ENCODE results near the gene DPP9. TPM values are rescaled to one million over a fixed set of nuclear protein-coding genes. Genes with fewer than 3 reads are reported as not detected.
A peak's percentile ranks its signal among the peaks of the same experiment; 100 is the strongest.

The DPP9 gene
- total RNA-seq, 6 experiments from 2014 or later = 47.3 to 118 (median 54.5) TPM

- TF ChIP-seq, protein P1, sequence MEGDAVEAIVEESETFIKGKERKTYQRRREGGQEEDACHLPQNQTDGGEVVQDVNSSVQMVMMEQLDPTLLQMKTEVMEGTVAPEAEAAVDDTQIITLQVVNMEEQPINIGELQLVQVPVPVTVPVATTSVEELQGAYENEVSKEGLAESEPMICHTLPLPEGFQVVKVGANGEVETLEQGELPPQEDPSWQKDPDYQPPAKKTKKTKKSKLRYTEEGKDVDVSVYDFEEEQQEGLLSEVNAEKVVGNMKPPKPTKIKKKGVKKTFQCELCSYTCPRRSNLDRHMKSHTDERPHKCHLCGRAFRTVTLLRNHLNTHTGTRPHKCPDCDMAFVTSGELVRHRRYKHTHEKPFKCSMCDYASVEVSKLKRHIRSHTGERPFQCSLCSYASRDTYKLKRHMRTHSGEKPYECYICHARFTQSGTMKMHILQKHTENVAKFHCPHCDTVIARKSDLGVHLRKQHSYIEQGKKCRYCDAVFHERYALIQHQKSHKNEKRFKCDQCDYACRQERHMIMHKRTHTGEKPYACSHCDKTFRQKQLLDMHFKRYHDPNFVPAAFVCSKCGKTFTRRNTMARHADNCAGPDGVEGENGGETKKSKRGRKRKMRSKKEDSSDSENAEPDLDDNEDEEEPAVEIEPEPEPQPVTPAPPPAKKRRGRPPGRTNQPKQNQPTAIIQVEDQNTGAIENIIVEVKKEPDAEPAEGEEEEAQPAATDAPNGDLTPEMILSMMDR (IDR thresholded peaks at IDR 0.05) = no peak
- no peak for TF ChIP-seq POLR2A (IDR thresholded peaks at IDR 0.05)
- Histone ChIP-seq H3K27ac (no peak overlapping the region), H3K9me3 (no peaks in the 10 kb centered on the region), H3K27me3 (no peaks in the 10 kb centered on the region), H3K4me3 (no peak overlapping the region), H3K36me3 (no peaks in the 10 kb centered on the region), H3K4me1 (no peaks in the 10 kb centered on the region)
- intact Hi-C loops (cut with DNase I) = loop anchor here (5.0 kb wide), 2 partner anchors 44 to 49 kb away; no protein-coding TSS in a partner anchor
- WGBS (ENCODE audit: insufficient coverage, low coverage, low lambda C conversion rate, missing lambda C conversion rate) = 3% methylated on average over 4 of the region's 11 CpGs
- no peak for ATAC-seq
- DNase-seq = no peak
Measured at GRCh38 chr19:4737955-4738600, 14.4 kb upstream of the DPP9 start.

- WGBS (ENCODE audit: insufficient coverage, low coverage, low lambda C conversion rate, missing lambda C conversion rate) = 27% methylated on average over 1 of the region's 1 CpG
- Histone ChIP-seq H3K27me3 (no peaks in the 10 kb centered on the region), H3K27ac (no peak overlapping the region), H3K4me1 (peaks cover 0 to 1% (median 0%) of the 10 kb centered on the region in 4 donors), H3K9me3 (no peaks in the 10 kb centered on the region), H3K4me3 (no peak overlapping the region), H3K36me3 (no peaks in the 10 kb centered on the region)
- TF ChIP-seq, protein P1 (IDR thresholded peaks at IDR 0.05) = no peak
- TF ChIP-seq POLR2A (IDR thresholded peaks at IDR 0.05) = no peak
- no peak for ATAC-seq
- no peak for DNase-seq
- intact Hi-C loops (cut with DNase I) = no loop called here
Measured at GRCh38 chr19:4733755-4734345, 10.2 kb upstream of the DPP9 start.

DNA sequence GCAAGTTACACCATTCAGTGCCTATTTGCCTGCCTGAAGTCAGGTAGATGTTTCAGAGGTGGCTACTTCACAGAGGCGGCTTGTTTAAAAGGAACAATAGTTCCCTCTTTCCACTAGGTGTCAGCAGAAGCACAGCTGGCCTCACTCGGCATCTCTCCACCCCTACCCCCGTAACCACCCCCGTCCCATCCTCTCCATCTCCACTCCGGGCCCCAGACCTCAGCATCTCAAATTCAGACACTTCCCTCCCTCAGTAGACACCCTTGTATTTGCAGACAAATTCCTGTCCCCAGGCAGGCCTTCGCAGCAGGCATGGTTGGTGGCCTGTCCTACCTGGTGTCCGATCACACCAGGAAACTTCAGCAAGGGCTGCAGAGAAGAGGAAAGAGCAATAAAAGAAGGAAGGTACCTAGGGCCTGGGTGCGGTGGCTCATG, 9.1 kb upstream of the DPP9 start:
- Histone ChIP-seq H3K4me3 (no peak overlapping the region), H3K4me1 (peaks cover 0 to 1% (median 0%) of the 10 kb centered on the region in 4 donors), H3K27me3 (no peaks in the 10 kb centered on the region), H3K36me3 (no peaks in the 10 kb centered on the region), H3K9me3 (no peaks in the 10 kb centered on the region), H3K27ac (no peak overlapping the region)
- TF ChIP-seq POLR2A (IDR thresholded peaks at IDR 0.05) = no peak
- TF ChIP-seq, protein P1 (IDR thresholded peaks at IDR 0.05) = peak; percentile 67 to 75 (median 70)
- intact Hi-C loops (cut with DNase I) = no loop called here
- DNase-seq = no peak
- 15% methylated on average over 8 of the region's 8 CpGs for WGBS (ENCODE audit: insufficient coverage, low coverage, low lambda C conversion rate, missing lambda C conversion rate)
- ATAC-seq = peak; percentile 90 to 92 (median 91)

DNA sequence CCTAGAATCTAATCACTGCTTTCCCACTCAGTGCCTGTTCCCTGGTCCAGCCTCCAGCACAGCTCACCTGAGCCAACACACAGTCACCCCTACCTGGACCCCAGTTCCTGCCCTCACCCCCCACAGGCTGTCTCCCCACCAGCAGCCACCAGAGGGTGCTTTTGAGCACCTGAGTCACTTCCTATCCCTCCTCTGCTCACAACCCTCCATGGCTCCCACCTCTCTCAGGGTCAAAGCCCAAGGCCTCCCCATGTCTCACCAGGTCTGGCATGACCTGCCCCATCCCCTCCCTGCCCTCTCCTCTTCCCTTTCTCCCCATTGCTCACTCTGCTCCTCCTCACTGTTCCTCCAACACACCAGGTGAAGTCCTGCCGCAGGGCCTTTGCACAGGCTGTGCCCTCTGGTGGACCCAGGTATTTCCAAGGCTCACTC, 7.1 kb upstream of the DPP9 start:
- no peak for TF ChIP-seq POLR2A (IDR thresholded peaks at IDR 0.05)
- TF ChIP-seq, protein P1 (IDR thresholded peaks at IDR 0.05) = peak; percentile 33 to 50 (median 40)
- 89% methylated on average over 1 of the region's 1 CpG for WGBS (ENCODE audit: insufficient coverage, low coverage, low lambda C conversion rate, missing lambda C conversion rate)
- Histone ChIP-seq H3K4me3 (no peak overlapping the region), H3K9me3 (no peaks in the 10 kb centered on the region), H3K36me3 (no peaks in the 10 kb centered on the region), H3K27ac (no peak overlapping the region), H3K27me3 (no peaks in the 10 kb centered on the region), H3K4me1 (peaks cover 0 to 1% (median 0%) of the 10 kb centered on the region in 4 donors)
- no peak for DNase-seq
- peak; percentile 42 to 67 (median 54) for ATAC-seq
- intact Hi-C loops (cut with DNase I) = no loop called here

All from right lobe of liver (tissue), 6 donors.